GM12865 (cell line): ENCODE results near the gene CDC123.
"Not testable (repeated sequence)": the region's sequence is repeated elsewhere in the genome, so short reads cannot be mapped to it uniquely, and the experiment has no call there.

Experiments used
- DNase-seq: peaks from one replicate; pipeline ENCODE4 v3.0.0; 2010; ENCODE audit warnings: low read depth
- H3K4me3 ChIP-seq: 2 replicates; pipeline ENCODE4 v1.5.1; 2011; ENCODE audit warnings: mild to moderate bottlenecking, low read depth, low read length, control low read depth
- TF ChIP-seq, protein P1 (sequence below): IDR thresholded peaks from 2 replicates; pipeline ENCODE4 v1.5.1; 2011; ENCODE audit warnings: low read length, control low read depth, low read depth, inconsistent platforms; ENCODE audit not compliant: insufficient read depth; ENCODE audit errors: missing control alignments

CDC123 gene

GRCh38 chr10:12241810-12242529 is 46.0 kb downstream of the CDC123 start:
- no peak overlapping the region for H3K4me3 ChIP-seq
- TF ChIP-seq, protein P1, sequence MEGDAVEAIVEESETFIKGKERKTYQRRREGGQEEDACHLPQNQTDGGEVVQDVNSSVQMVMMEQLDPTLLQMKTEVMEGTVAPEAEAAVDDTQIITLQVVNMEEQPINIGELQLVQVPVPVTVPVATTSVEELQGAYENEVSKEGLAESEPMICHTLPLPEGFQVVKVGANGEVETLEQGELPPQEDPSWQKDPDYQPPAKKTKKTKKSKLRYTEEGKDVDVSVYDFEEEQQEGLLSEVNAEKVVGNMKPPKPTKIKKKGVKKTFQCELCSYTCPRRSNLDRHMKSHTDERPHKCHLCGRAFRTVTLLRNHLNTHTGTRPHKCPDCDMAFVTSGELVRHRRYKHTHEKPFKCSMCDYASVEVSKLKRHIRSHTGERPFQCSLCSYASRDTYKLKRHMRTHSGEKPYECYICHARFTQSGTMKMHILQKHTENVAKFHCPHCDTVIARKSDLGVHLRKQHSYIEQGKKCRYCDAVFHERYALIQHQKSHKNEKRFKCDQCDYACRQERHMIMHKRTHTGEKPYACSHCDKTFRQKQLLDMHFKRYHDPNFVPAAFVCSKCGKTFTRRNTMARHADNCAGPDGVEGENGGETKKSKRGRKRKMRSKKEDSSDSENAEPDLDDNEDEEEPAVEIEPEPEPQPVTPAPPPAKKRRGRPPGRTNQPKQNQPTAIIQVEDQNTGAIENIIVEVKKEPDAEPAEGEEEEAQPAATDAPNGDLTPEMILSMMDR, result no peak
- peak; percentile 53 for DNase-seq

- DNase-seq, result peak; percentile 49
- TF ChIP-seq, protein P1, result no peak
- no peak overlapping the region for H3K4me3 ChIP-seq
Observed at GRCh38 chr10:12243864-12244620, 48.1 kb downstream of the CDC123 start.

DNA sequence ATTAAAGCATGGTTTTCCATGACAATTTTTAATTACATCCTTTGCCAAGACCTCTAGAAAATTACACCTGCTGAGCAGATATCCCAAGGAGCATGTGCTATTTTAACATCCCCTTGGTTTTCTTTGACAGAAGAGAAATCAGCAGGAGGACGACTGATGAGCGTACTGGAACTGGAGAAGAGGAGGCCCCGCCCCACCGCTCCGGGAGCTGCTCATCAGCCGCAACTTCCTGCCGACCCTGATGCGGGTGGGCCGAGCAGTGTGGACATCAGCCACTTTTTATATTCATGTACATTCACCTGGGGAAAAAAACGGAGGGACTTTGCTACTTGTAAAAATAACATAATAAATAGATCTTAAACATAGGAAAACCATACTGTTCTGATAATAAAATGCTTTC is 54.2 kb downstream of the CDC123 start:
- TF ChIP-seq, protein P1, result no peak
- no peak for DNase-seq

DNA sequence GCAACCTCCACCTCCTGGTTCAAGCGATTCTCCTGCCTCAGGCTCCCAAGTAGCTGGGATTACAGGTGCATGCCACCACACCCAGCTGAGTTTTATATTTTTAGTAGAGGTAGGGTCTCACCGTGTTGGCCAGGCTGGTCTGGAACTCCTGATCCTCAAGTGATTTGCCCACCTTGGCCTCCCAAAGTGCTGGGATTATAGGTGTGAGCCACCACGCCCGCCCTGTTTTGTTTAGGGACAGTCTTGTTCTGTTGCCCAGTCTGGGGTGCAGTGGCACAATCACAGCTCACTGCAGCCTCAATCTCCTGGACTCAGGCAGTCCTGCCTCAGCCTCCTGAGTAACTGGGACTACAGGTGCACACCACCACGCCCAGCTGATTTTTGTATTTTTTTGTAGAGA is 54.7 kb downstream of the CDC123 start:
- not testable (repeated sequence) for H3K4me3 ChIP-seq, DNase-seq

More for the DNA sequence above, 54.2 kb downstream of the CDC123 start:
- H3K4me3 ChIP-seq, result no peak overlapping the region

DNA sequence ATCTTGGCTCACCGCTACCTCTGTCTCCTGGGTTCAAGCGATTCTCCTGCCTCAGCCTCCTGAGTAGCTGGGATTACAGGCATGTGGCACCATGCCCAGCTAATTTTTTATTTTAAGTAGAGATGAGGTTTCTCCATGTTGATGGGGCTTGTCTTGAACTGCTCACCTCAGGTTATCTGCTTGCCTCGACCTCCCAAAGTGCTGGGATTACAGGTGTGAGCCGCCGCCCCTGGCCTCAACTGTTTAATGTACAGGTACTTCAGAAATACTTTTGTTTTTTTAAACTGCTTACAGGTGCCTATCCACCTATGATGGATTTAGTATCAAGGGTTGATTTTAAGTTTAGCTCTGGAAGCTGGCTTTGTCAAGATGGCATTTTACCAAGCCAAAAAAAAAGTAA is 55.6 kb downstream of the CDC123 start:
- H3K4me3 ChIP-seq, result no peak overlapping the region
- DNase-seq, result no peak
- TF ChIP-seq, protein P1, result no peak

- no peak overlapping the region for H3K4me3 ChIP-seq
- peak; percentile 76 for DNase-seq
- TF ChIP-seq, protein P1, result peak; percentile 53
Observed at GRCh38 chr10:12252882-12253546, 57.0 kb downstream of the CDC123 start.

DNA sequence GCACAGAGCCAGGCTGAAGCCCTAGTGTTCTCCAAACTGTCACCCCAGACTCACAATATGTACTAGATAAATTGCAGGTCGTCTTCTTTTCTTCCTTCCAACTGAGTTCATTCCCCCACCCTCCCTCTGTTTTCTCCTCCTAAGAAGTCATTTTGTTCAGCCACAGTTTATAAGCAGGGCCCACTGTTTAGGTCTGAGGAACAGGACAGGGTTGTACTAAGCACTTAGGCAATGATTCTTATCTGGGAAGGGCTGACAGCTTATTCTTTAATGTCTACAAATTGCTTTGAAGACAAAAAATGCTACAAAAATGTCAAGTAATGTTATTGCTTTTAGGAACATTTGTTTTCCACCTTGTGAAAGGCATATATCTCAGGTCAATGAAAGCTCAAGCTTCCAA is 59.1 kb downstream of the CDC123 start:
- TF ChIP-seq, protein P1, result no peak
- no peak overlapping the region for H3K4me3 ChIP-seq
- no peak for DNase-seq
